Thoracic aorta (tissue), 2 donors: ENCODE measurements around the gene BPIFB4. TPM values are rescaled to one million over a fixed set of nuclear protein-coding genes. Genes with fewer than 3 reads are reported as not detected.

Source experiments
- ATAC-seq: fragments of 150-250 bp; one replicate; pipeline ENCODE4 v1.8.0; 2017; ENCODE audit warnings: low read depth; ENCODE audit not compliant: insufficient number of reproducible peaks, low FRiP score
- DNase-seq: peaks from one replicate; pipeline ENCODE4 v3.0.0-alpha.2; 2020; ENCODE audit warnings: low spot score
- H3K27ac ChIP-seq, 2 donors: fragments of 200-600 bp; sonication (generic); 1 replicate in 1 of 2; 2 replicates in 1 of 2; pipeline ENCODE4 v1.5.1; 2016; ENCODE audit warnings: mild to moderate bottlenecking in 2 of 2, moderate library complexity in 2 of 2
- H3K27me3 ChIP-seq: fragments of 200-600 bp; sonication (generic); replicated peaks from 2 replicates; pipeline ENCODE4 v1.6.0; 2016; ENCODE audit warnings: mild to moderate bottlenecking; ENCODE audit not compliant: insufficient read depth
- H3K36me3 ChIP-seq: fragments of 200-600 bp; sonication (generic); one replicate; pipeline ENCODE4 v1.5.1; 2016
- H3K4me1 ChIP-seq, 2 donors: fragments of 200-600 bp; sonication (generic); 1 replicate in 1 of 2; 2 replicates in 1 of 2; pipeline versions ENCODE4 v1.5.1 to v1.6.0; 2016; ENCODE audit warnings: low read depth in 2 of 2, mild to moderate bottlenecking in 1 of 2; ENCODE audit not compliant: control insufficient read depth in 1 of 2
- H3K4me3 ChIP-seq: fragments of 200-600 bp; sonication (generic); 2 replicates; pipeline ENCODE4 v1.5.1; 2016; ENCODE audit warnings: mild to moderate bottlenecking
- H3K9me3 ChIP-seq: fragments of 200-600 bp; sonication (generic); 2 replicates; pipeline ENCODE4 v1.5.1; 2016
- CTCF ChIP-seq: fragments of 200-600 bp; sonication (generic); IDR thresholded peaks from one replicate; pipeline ENCODE4 v1.5.1; 2019; ENCODE audit warnings: antibody characterized with exemption
- total RNA-seq, 2 donors: library from RNA; depleted of rRNA; stranded (reverse); fragments of >200 nt; gene quantifications; one replicate each; pipeline versions ENCODE4 v1.1.0 to v1.2.3, GENCODE V29; 2016

BPIFB4 gene
- total RNA-seq, 2 donors from 2014 or later = not detected

GRCh38 chr20:33075281-33075680, 4.2 kb upstream of the BPIFB4 start:
- Histone ChIP-seq H3K27me3 (no peaks in the 10 kb centered on the region), H3K27ac (no peak overlapping the region), H3K9me3 (no peaks in the 10 kb centered on the region), H3K4me3 (no peak overlapping the region), H3K4me1 (no peaks in the 10 kb centered on the region), H3K36me3 (no peaks in the 10 kb centered on the region)
- ATAC-seq = no peak
- no peak for DNase-seq
- TF ChIP-seq CTCF = no peak

GRCh38 chr20:33076662-33077372, 2.6 kb upstream of the BPIFB4 start:
- Histone ChIP-seq H3K27me3 (no peaks in the 10 kb centered on the region), H3K9me3 (no peaks in the 10 kb centered on the region), H3K36me3 (no peaks in the 10 kb centered on the region), H3K27ac (no peak overlapping the region), H3K4me1 (no peaks in the 10 kb centered on the region), H3K4me3 (no peak overlapping the region)
- ATAC-seq (no peak), DNase-seq (no peak)
- no peak for TF ChIP-seq CTCF

DNA sequence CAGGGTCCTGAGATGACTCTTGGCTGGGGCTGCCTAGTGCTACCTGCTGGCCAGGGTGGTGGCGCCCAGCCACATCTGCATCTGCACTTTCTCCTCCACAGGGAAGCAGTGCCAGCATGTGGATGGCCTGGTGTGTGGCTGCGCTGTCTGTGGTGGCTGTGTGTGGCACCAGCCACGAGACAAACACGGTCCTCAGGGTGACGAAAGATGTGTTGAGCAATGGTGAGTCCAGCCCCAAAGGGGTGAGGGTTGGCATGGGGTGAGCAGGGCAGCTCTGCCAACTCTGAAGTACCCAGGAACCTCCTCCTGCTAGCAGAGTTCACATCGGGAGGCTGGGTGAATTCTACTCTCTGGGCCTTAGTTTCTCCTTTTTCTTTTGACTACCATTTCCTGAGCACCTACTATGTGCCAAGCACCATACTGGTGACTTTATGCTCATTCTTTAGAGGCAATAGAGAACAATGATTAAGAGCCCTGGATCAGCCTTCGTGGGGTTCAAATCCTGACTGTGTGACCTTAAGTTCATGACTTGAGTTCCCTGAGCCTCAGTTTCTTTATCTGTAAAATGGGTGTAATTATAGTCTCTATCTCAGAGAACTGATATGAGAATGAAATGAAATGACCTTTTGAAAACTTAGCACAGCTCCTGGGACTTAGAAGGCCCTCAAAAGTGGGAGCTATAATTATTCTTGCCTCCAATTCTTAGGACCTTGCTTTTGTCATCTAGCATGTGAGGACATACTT, 2.1 kb downstream of the BPIFB4 start:
- no peaks in the 10 kb centered on the region for H3K27me3 ChIP-seq
- no peak overlapping the region for H3K4me3 ChIP-seq
- H3K36me3 ChIP-seq = no peaks in the 10 kb centered on the region
- no peak overlapping the region for H3K27ac ChIP-seq
- H3K9me3 ChIP-seq = no peaks in the 10 kb centered on the region
- DNase-seq = no peak
- ATAC-seq = no peak
- no peak for TF ChIP-seq CTCF
- no peaks in the 10 kb centered on the region for H3K4me1 ChIP-seq

- H3K27ac ChIP-seq = no peak overlapping the region
- ATAC-seq (no peak), DNase-seq (no peak)
- no peak for TF ChIP-seq CTCF
- H3K9me3 ChIP-seq = no peaks in the 10 kb centered on the region
- H3K36me3 ChIP-seq = no peaks in the 10 kb centered on the region
- no peak overlapping the region for H3K4me3 ChIP-seq
- no peaks in the 10 kb centered on the region for H3K27me3 ChIP-seq
- no peaks in the 10 kb centered on the region for H3K4me1 ChIP-seq
Measured at GRCh38 chr20:33082546-33082945, 3.1 kb downstream of the BPIFB4 start.

DNA sequence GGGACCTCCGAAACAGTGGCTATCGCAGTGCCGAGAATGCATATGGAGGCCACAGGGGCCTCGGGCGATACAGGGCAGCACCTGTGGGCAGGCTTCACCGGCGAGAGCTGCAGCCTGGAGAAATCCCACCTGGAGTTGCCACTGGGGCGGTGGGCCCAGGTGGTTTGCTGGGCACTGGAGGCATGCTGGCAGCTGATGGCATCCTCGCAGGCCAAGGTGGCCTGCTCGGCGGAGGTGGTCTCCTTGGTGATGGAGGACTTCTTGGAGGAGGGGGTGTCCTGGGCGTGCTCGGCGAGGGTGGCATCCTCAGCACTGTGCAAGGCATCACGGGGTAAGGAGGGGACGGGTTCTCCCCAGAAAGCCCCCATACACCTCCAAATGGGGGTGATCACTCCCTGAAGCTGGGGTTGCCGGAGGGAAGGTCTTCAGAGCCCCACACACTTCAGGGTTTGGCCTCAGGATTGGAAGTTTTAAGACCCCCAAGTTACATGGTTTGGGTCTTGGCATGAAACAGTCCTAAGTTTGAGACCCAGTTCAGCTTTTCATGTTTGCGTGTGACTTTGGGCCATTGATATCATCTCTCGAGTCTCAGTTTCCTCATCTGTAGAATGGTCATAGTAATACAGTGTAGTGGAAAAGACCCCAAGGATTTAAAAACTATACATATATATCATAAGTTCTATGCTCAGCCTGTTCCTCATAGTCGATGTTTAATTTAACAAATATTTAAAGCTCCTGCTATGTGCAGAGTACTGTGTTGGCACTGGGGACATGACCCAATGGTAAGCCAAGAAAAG, 4.3 kb downstream of the BPIFB4 start:
- H3K36me3 ChIP-seq = no peaks in the 10 kb centered on the region
- H3K4me1 ChIP-seq = no peaks in the 10 kb centered on the region
- H3K27me3 ChIP-seq = no peaks in the 10 kb centered on the region
- H3K9me3 ChIP-seq = no peaks in the 10 kb centered on the region
- no peak for DNase-seq
- no peak for TF ChIP-seq CTCF
- no peak overlapping the region for H3K4me3 ChIP-seq
- no peak overlapping the region for H3K27ac ChIP-seq
- no peak for ATAC-seq
